Sigmoid colon (tissue), 4 donors: Measurements from ENCODE around the gene DERA.

Source experiments
- CTCF ChIP-seq, 4 experiments: fragments of 450-650 bp in 3 of 4; fragments of 200-600 bp in 1 of 4; IDR thresholded peaks; one replicate each; pipeline ENCODE4 v1.5.1; 2016 to 2019; ENCODE audit warnings: antibody characterized with exemption in 4 of 4, mild to moderate bottlenecking in 3 of 4, moderate library complexity in 2 of 4
- EP300 ChIP-seq, 4 donors: sonication (generic); formaldehyde crosslinking; IDR thresholded peaks; one replicate each; pipeline ENCODE4 v1.6.1; 2017; ENCODE audit warnings: antibody characterized with exemption in 4 of 4
- POLR2A ChIP-seq, 2 donors: fragments of 450-650 bp; IDR thresholded peaks; one replicate each; pipeline ENCODE4 v1.6.1; 2016; ENCODE audit warnings: antibody characterized with exemption in 2 of 2, mild to moderate bottlenecking in 2 of 2, moderate library complexity in 2 of 2
- POLR2AphosphoS5 ChIP-seq, 4 donors: sonication (generic); formaldehyde crosslinking; IDR thresholded peaks; one replicate each; pipeline ENCODE4 v1.6.1; 2017; ENCODE audit warnings: antibody characterized with exemption in 4 of 4

GRCh38 chr12:16018306-16018705 is 107.2 kb downstream of the DERA start:
- TF ChIP-seq CTCF (IDR thresholded peaks at IDR 0.05) = no peak
- no peak for TF ChIP-seq POLR2A (IDR thresholded peaks at IDR 0.05)
- TF ChIP-seq EP300 (IDR thresholded peaks at IDR 0.05) = no peak
- TF ChIP-seq POLR2AphosphoS5 (IDR thresholded peaks at IDR 0.05) = no peak
